HG02759 (cell line): ENCODE results near the gene ARRB1.
A peak's percentile ranks its signal among the peaks of the same experiment; 100 is the strongest.
"Not testable (repeated sequence)": the region's sequence is repeated elsewhere in the genome, so short reads cannot be mapped to it uniquely, and the experiment has no call there.

Experiments used
- ATAC-seq: cut with Tn5 transposase; IDR thresholded peaks from one replicate; pipeline ENCODE4 v1.9.1; 2021; ENCODE audit warnings: mild to moderate bottlenecking, moderate library complexity; ENCODE audit not compliant: unreplicated experiment

ARRB1 gene

GRCh38 chr11:75351541-75351790 is at the start of gene ARRB1:
TSS of gene ARRB1 (minus strand) at chr11:75351661. CDS start at chr11:75351607, 54 bp downstream.
- ATAC-seq = no peak

DNA sequence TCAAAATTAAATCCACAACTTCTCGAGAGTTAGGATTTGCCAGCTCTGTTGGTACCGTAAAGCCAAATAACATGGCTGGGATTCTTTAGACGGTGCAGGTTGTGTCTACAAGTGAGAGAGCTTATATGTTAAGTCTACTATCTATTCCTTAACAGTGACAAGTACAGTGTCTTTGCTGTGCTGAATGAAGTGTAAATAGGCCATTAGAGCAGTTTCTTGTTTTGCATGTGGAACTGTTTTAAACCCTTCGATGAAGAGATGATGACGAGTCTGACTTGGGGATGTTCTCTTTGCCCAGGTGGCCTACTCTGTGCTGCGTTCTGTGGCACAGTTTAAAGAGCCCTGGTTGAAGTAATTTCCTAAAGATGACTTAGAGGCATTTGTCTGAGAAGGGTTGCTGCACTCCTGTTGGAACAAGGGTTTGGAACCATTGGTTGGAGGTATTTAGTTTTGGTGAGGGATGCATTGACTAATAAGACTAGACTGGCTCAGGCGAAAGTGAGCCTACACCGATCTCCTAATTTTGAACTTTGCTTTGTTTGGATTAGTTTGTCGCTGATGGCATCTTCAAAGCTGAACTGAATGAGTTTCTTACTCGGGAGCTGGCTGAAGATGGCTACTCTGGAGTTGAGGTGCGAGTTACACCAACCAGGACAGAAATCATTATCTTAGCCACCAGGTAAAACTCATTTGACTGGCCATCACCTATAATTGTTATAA is 48.8 kb upstream of the ARRB1 start:
- ATAC-seq = no peak

- peak; percentile 90 for ATAC-seq
Measured at GRCh38 chr11:75399344-75400145, 48.1 kb upstream of the ARRB1 start, which contains the start of gene RPS3. TSS of gene RPS3 (plus strand) at chr11:75399518. CDS start at chr11:75399548, 30 bp downstream.

GRCh38 chr11:75398906-75399305 is 47.4 kb upstream of the ARRB1 start:
- peak; percentile 5 for ATAC-seq

GRCh38 chr11:75394085-75394840 is 42.8 kb upstream of the ARRB1 start:
- no peak for ATAC-seq

DNA sequence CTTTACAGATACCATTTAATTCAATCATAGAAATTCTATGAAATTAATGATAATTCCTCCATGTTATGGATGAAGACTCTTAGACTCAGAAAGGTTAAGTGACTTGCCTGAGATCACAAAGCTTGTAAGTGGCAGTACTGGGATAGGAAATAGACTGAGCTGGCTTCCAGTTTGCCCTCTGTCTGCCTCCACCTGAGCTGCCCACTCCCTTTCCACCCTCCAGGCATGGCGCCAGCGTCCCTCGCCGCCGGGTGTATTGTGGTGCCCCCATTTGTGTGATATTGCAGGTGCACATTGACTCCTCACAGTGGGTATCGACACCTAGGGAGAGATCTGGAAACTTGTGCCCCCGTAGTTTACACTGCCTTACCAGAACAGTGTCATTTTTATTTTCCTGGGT is 38.5 kb upstream of the ARRB1 start:
- ATAC-seq = no peak

DNA sequence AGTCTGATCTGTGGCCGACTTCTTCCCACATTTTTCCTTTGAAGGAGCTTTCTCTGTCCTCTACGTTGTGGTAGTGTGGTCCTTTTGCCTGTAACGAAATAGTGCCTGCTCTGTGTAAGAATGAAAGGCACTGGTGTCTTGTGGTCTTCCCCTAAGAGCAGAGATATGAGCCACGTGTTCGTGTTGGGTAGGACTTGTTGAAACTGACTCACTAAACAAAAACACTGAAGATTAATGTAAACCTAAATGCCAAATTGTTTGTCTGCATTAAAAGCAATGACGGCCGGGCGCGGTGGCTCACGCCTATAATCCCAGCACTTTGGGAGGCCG is 37.8 kb upstream of the ARRB1 start:
- no peak for ATAC-seq

DNA sequence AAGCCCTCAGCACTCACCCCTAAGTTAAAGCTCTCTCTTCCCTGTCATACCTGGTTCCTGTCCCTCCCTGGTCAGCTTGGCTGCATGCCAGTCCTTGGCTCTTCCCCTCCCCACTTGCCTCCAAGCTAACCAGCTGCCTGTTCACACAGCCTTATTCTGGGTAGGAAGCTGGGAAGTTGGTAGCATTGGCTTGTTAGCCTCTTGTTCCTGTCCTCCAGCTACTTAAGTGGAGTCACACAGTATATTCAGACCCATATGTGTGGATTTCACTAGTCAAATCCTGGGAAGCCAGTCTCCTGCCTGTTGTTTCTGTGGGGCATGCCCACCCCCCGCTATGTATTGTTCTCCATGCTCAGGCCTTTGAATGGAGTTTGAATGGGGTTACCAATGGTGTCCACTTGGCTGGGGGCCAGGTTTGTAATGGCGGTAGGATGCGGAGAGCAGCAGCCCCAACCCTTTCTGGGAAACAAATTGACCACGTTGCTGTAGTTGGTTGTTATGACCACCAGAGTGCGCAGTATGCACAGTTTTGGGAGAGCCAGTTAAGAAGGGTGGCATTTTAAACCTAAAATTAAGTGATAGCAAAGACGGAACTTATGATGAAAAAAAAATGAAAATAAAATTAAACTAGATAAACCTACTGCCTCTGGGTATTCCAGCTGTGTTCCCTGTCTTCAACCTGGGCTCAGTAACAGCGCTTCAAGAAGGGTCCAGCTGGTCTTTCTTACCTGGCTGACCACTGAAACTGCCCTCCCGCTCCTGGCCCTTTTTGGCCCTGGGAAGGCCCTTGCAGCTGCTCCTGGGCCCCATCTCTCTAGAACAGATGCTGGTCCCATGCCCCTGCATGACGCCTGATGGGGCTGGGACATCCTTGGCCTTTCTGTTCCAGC is 37.2 kb upstream of the ARRB1 start:
- peak; percentile 45 for ATAC-seq

DNA sequence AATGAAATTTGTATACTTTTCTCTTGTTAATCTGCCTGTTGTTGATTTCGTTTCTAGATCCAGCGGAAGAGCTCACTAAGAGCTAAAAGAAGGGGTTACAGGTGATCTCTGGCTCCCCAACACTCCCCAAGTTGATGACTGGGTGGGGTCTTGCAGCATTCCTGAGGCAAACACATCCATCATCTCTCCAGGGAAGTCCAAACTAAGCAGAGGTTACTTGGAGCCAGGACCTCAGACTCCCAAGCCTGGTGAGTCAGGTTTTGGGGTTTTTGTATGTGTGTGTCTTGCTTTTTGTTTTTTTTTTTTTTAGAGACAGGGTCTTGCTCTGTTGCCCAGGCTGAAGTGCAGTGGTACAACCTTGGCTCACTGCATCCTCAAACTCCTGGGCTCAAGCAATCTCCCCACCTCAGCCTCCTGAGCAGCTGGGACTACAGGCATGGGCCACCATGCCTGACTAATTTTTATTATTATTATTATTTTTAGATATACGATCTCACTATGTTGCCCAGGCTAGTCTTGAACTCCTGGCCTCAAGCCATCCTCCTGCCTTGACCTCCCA is 36.4 kb upstream of the ARRB1 start:
- no peak for ATAC-seq

- ATAC-seq = no peak
Measured at GRCh38 chr11:75386942-75387630, 35.6 kb upstream of the ARRB1 start.

- no peak for ATAC-seq
Measured at GRCh38 chr11:75384438-75385080, 33.1 kb upstream of the ARRB1 start.

DNA sequence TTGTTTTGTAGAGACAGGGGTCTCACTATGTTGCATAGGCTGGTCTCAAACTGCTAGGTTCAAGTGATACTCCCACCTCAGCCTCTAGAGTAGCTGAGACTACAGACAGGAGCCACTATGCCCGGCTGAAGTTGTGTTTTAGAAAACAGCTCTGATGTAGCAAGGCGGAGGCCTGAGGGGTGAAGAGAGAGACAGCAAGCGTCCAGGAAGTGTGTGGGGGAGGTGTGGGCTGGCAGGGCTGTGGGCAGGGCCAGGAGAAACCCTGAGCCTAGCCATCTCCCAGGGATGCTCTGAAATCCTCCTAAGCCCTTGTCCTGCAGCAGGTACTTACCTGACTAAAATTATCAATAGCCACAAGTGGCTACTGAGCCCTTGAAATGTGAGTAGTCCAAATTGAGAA is 31.8 kb upstream of the ARRB1 start:
- no peak for ATAC-seq

GRCh38 chr11:75380716-75381420 is 29.4 kb upstream of the ARRB1 start:
- no peak for ATAC-seq

- ATAC-seq = no peak
Measured at GRCh38 chr11:75380245-75380644, 28.8 kb upstream of the ARRB1 start.

DNA sequence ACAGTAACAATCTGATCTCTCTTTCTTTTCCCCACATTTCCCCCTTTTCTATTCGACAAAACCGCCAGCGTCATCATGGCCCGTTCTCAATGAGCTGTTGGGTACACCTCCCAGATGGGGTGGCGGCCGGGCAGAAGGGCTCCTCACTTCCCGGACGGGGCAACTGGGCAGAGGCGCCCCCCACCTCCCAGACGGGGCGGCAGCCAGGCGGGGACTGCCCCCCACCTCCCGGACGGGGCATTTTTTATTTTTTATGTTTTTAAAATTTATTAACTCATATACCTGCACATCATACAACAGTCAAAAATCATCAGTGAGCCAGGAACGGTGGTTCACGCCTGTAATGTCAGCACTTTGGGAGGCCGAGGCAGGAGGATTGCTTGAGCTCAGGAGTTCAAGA is 27.3 kb upstream of the ARRB1 start:
- ATAC-seq = not testable (repeated sequence)

GRCh38 chr11:75376175-75376574 is 24.7 kb upstream of the ARRB1 start:
- no peak for ATAC-seq

DNA sequence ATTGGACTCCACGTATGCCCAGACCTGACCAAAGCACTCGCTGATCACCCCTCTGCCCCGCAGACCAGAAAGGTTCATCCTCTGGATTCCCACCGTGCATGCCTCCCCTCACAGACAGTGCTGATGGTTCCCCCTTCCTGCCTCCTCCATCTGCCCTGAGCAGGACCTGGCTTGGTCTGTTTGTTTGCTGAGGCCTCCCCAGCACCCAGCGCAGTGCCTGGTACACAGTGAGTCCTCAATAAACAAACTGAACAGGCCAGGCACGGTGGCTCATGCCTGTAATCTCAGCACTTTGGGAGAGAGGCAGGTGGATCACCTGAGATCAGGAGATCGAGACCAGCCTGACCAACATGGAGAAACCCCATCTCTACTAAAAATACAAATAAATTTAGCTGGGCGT is 24.2 kb upstream of the ARRB1 start:
- no peak for ATAC-seq

- ATAC-seq = no peak
Measured at GRCh38 chr11:75374646-75375045, 23.2 kb upstream of the ARRB1 start.

DNA sequence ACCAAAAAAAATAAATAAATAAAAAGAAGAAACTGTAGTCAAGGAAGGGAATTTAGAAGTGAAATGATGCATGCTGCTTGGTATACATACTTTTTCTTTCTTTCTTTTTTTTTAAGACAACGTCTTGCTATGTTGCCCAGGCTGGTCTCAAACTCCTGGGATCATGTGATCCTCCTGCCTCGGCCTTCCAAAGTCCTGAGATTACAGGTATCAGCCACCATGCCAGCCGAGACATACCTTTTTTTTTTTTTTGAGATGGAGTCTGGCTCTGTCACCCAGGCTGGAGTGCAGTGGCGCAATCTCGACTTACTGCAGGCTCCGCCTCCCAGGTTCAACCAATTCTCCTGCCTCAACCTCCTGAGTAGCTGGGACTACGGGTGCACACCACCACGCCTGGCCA is 21.7 kb upstream of the ARRB1 start:
- no peak for ATAC-seq
